GM12873 (cell line): Measurements from ENCODE around the gene DBH.

Source experiments
- CTCF ChIP-seq: IDR thresholded peaks from 2 replicates; pipeline ENCODE4 v1.5.1; 2012; ENCODE audit warnings: low read depth, mild to moderate bottlenecking, moderate library complexity, low read length, control low read depth; ENCODE audit not compliant: insufficient read depth; ENCODE audit errors: missing control alignments

DBH gene

GRCh38 chr9:133599470-133600173 is 36.5 kb upstream of the DBH start:
- TF ChIP-seq CTCF, result no peak

GRCh38 chr9:133600739-133601138 is 35.4 kb upstream of the DBH start:
- TF ChIP-seq CTCF, result no peak

GRCh38 chr9:133601746-133602145 is 34.4 kb upstream of the DBH start:
- no peak for TF ChIP-seq CTCF

GRCh38 chr9:133602277-133602676 is 33.9 kb upstream of the DBH start:
- TF ChIP-seq CTCF, result no peak

- peak; percentile 22 for TF ChIP-seq CTCF
These were observed 32.8 kb upstream of the DBH start for GRCh38 chr9:133603135-133603927.

GRCh38 chr9:133604214-133604613 is 31.9 kb upstream of the DBH start:
- peak; percentile 14 for TF ChIP-seq CTCF

GRCh38 chr9:133604856-133605255 is 31.3 kb upstream of the DBH start:
- TF ChIP-seq CTCF, result no peak
